Erythroblast (primary cell): ENCODE data around the gene RNF34.
A peak's percentile ranks its signal among the peaks of the same experiment; 100 is the strongest.
"Not testable (repeated sequence)": the region's sequence is repeated elsewhere in the genome, so short reads cannot be mapped to it uniquely, and the experiment has no call there.

ENCODE experiments used
- DNase-seq, 2 experiments: peaks; one replicate each; lab custom pipeline; 2025; lab: John Stamatoyannopoulos, UW
- GATA1 ChIP-seq: IDR thresholded peaks from 2 replicates; pipeline ENCODE4 v1.6.1; 2011; ENCODE audit warnings: low read depth, mild to moderate bottlenecking, control low read depth, low read length, moderate library complexity
- POLR2A ChIP-seq: IDR thresholded peaks from 2 replicates; pipeline ENCODE4 v1.6.1; 2011; ENCODE audit warnings: mild to moderate bottlenecking, low read length

Gene RNF34

GRCh38 chr12:121376754-121377697 lies 22.9 kb upstream of the RNF34 start:
- DNase-seq = no peak
- TF ChIP-seq GATA1 (no peak), POLR2A (no peak)

DNA sequence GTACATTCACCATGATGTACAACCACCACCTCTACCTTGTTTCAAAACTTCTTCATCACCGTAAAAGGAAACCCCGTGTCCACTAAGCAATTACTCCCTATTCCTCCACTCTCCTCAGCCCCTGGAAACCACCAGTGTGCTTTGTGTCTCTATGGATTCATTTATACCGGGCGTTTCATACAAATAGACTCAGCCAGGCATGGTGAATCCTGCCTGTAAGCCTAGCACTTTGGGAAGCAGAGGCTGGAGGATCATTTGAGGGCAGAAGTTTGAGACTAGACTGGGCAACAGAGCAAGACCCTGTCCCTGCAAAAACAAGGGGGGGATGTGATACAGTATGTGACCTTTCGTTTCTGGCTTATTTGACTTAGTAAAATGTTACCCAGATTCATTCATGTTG lies 21.2 kb upstream of the RNF34 start:
- DNase-seq = no peak
- TF ChIP-seq POLR2A (no peak), GATA1 (no peak)

DNA sequence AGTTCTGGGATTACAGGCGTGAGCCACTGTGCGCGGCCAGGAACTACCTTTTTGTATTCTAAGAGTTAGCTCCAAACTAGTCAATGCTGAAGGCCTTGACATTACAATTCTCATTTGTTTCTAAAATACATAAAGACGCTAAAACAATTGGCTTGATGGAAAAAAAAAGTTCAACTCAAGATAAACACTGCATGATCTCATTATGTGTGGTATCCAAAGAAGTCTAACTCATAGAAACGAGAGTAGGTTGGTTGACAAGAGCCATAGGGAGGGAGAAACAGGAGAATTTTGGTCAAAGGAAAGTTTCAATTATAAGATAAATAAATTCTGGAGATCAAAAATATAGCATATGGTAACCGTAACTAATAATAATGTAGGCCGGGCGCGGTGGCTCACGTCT lies 20.0 kb upstream of the RNF34 start:
- DNase-seq = no peak
- no peak for TF ChIP-seq POLR2A
- no peak for TF ChIP-seq GATA1

- peak in 1 of 2 experiments; percentile 8 for DNase-seq
- no peak for TF ChIP-seq POLR2A
- TF ChIP-seq GATA1 = no peak
These were observed 16.3 kb upstream of the RNF34 start for GRCh38 chr12:121383601-121384021.

DNA sequence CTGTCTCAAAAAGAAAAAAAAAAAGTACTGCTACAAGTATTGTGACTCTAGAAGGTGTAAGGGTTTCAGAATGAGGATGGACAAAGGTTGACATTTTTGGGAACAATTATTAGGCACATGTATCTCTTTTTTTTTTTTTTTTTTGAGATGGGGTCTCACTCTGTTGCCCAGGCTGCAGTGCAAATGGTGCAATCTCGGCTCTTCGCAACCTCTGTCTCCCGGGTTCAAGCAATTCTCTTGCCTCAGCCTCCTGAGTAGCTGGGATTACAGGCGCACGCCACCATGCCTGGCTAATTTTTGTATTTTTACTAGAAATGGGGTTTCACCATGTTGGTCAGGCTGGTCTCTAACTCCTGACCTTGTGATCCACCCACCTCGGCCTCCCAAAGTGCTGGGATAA lies 15.0 kb upstream of the RNF34 start:
- DNase-seq = not testable (repeated sequence)

DNA sequence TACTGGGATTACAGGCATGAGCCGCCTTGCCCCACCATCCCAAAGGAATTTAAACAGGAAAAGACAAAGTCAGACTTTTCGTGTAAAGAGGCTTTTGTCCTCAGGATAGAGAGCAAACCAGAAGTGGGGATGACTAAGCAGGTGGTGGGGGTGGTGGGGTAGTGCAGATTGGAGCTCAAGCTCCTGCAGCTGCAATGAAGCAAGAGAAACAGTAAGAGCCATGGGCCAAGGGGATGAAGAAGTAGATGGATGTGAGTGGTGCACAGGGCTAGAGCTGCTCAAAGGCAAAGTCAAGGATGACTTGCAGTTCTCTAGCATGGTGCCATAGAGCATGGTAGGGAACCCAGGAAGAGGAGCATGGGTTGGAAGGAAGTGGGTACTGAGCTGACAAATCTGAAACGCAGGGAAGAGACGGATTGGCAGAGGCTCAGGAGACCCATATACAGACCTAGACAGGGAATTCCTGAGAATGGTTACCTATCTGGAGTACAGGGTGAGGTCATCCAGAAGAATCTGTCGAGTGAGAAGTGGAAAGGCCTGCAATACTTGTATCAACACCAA lies 11.4 kb upstream of the RNF34 start:
- DNase-seq = no peak
- TF ChIP-seq POLR2A (no peak), GATA1 (no peak)

DNA sequence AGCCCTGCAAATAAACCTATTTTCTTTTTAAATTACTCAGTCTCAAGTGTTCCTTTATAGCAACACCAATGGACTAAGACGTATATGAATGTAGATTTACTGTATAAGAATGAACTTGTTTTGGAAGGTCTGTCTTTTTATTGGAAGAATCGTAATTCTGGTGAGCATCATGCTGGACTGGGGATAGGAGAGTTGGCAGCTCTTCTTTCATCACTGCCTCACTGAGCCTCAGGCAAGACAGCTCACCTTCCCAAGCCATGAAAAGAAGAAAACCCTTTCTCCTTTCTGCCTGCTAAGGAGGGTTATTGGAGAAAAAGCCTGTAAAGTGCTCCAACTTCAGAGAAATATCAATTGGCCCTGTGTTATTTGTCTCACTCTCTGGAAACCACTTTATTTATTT lies 9.1 kb upstream of the RNF34 start:
- TF ChIP-seq GATA1 = no peak
- no peak for TF ChIP-seq POLR2A
- DNase-seq = no peak

DNA sequence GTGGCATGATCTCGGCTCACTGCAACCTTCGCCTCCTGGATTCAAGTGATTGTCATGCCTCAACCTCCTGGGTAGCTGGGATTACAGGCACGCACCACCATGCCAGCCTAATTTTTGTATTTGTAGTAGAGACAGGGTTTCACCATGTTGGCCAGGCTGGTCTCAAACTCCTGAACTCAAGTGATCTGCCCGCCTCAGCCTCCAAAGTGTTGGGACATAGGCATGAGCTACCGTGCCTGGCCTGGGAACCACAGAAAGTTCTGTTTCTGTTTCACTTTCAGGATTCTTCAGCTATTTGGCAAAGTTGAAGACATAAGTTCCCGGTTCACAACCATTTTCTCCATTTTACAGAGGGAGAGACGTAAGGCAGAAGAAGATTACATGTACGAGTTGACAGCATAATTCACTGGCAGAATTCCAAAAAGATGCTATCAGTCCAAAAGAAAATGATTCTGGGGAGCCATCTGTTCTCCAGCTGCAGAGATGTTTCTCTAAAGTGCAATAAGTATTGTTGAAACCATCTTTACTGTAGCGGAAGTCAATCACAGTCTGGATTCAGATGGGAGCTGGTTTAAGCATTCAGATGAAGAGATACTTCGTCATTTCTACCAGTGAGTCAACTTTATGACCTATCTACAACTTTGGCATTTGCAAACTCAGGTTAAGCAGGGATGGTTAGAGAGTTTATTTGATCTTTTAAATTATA lies 8.1 kb upstream of the RNF34 start:
- peak; percentile 66 to 82 for DNase-seq

GRCh38 chr12:121392325-121392716 lies 7.6 kb upstream of the RNF34 start:
- DNase-seq = no peak
- no peak for TF ChIP-seq GATA1
- TF ChIP-seq POLR2A = no peak

More for the DNA sequence above, 8.1 kb upstream of the RNF34 start:
- TF ChIP-seq GATA1 (no peak), POLR2A (no peak)

DNA sequence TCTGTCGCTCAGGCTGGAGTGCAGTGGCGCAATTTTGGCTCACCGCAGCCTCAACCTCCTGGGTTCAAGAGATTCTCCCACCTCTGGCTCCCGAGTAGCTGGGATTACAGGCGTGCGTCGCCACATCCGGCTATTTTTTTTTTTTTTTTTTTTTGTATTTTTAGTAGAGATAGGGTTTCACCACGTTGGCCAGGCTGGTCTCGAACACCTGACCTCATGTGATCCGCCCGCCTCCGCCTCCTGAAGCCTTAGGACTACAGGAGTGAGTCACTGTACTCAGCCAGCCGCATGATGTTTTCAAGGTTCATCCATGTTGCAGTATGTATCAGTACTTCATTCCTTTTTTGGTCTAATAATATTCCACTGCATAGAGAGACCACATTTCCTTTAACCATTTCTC lies 2.4 kb upstream of the RNF34 start:
- DNase-seq = no peak
- TF ChIP-seq POLR2A (no peak), GATA1 (no peak)

DNA sequence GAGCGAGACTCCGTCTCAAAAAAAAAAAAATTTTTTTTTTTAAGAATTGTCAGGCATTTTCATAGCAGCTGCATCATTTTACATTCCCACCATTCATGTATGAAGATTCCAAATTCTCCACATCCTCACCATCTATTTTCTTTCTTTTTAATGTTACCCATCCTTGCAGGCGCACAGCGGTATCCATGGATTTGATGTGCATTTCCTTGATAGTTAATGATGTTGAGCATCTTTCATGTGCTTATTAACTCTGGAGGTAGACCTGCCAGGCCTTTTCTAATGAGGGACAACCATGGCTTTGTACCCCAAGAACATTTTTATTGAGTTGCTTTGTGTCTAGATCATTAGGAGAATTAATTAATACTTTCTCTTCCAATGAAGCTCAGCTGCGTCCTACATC lies 1.6 kb upstream of the RNF34 start:
- no peak for DNase-seq
- TF ChIP-seq GATA1 (no peak), POLR2A (no peak)

DNA sequence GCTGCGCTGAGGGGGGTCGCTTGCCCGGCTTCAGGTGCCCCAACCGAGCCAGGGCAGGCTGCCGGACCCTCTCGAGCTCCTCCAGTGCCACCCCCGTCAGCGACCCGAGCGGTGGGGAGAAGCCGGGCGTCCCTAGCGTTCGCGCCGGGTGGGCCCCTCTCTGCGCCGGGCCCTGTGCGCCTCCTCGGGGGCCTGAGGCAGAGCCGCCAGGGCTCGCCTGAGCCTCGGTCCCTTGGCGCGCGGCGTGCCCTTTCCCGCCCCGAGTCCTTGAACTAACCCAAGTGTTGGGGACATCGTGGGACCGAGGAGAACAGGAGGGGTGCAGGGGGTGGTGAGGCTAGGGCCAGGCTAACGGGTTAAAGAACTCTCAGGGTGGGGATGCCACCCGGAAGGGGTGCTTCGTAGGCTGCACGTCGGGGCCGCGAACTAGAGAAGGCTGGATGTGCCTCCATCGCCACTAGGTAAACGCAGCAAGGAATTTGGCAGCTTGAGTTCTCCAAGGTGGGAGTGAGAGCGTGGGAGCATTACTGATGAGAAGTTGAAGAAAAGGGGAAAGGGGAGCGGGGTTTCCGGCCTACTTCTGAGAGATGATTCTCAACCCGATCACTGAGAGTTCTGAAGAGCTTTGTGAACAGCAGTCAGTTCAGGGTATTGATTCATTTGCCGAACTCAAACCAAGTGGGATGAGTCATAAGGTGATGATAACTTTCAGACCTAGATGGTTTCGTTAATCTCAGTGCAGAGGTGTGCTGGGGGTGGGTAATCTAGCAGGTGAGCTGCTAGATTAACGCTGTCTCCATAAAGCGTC lies 618 bp downstream of the RNF34 start:
- TF ChIP-seq POLR2A = peak; percentile 71
- TF ChIP-seq GATA1 = no peak
- DNase-seq = peak; percentile 69 to 78

DNA sequence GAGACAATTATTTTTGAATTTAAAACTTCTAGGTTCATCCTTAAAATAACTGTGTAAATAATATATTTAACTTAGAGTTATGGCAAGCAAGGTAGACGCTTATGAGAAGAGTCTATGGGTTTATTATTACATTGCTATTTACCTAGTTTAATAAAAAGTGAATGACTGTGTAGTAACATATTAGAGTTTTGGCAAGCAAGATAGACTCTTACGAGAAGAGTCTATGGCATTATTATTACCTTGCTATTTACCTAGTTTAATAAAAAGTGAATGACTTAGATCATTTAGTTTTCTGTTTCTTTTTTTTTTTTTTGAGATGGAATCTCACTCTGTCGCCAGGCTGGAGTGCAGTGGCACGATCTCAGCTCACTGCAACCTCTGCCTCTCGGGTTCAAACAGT lies 3.8 kb downstream of the RNF34 start:
- DNase-seq = no peak
- TF ChIP-seq GATA1 (no peak), POLR2A (no peak)
